CD4-positive, CD25-positive, alpha-beta regulatory T cell (primary cell): Measurements from ENCODE around the gene AIFM1. TPM values are rescaled to one million over a fixed set of nuclear protein-coding genes. Genes with fewer than 3 reads are reported as not detected.

ENCODE experiments used
- ATAC-seq, 2 donors: fragments of 150-1000 bp; cut with Tn5 transposase; one replicate each; pipeline ENCODE4 v1.10.0; 2021; ENCODE audit warnings: low read depth in 2 of 2, moderate number of reproducible peaks in 2 of 2, moderate library complexity in 1 of 2
- DNase-seq, 3 donors: peaks; one replicate each; pipeline versions ENCODE4 v3.0.0 to v3.0.0-alpha.2; 2012 to 2022; ENCODE audit warnings: mixed read lengths in 1 of 3
- H3K27ac ChIP-seq: one replicate; pipeline ENCODE4 v1.7.0; 2013; ENCODE audit warnings: mild to moderate bottlenecking, low read length; ENCODE audit not compliant: insufficient read depth, poor library complexity, severe bottlenecking
- H3K27me3 ChIP-seq: one replicate; pipeline ENCODE4 v1.7.0; 2013; ENCODE audit warnings: low read length; ENCODE audit not compliant: control insufficient read depth, insufficient read depth
- H3K36me3 ChIP-seq: one replicate; pipeline ENCODE4 v1.7.0; 2013; ENCODE audit warnings: mild to moderate bottlenecking, low read length, moderate library complexity; ENCODE audit not compliant: control insufficient read depth, insufficient read depth
- H3K4me1 ChIP-seq: 2 replicates; pipeline ENCODE4 v1.7.0; 2013; ENCODE audit warnings: mild to moderate bottlenecking, low read length; ENCODE audit not compliant: insufficient read depth, control insufficient read depth, poor library complexity, severe bottlenecking
- H3K4me3 ChIP-seq: one replicate; pipeline ENCODE4 v1.7.0; 2013; ENCODE audit warnings: low read depth, mild to moderate bottlenecking, low read length, moderate library complexity
- H3K9me3 ChIP-seq, 2 experiments: 1 replicate in 1 of 2; 2 replicates in 1 of 2; pipeline ENCODE4 v1.7.0; 2013; ENCODE audit warnings: low read length in 2 of 2, mild to moderate bottlenecking in 1 of 2, moderate library complexity in 1 of 2; ENCODE audit not compliant: control insufficient read depth in 2 of 2
- H3K27ac Mint-ChIP-seq, 3 donors: one replicate each; pipeline ENCODE4 v1.8.0; 2020 to 2022; ENCODE audit warnings: mild to moderate bottlenecking in 3 of 3, mixed read lengths in 3 of 3, moderate library complexity in 2 of 3
- H3K27me3 Mint-ChIP-seq: one replicate; pipeline ENCODE4 v1.8.0; 2022; ENCODE audit warnings: mild to moderate bottlenecking, mixed read lengths
- H3K36me3 Mint-ChIP-seq: one replicate; pipeline ENCODE4 v1.8.0; 2020; ENCODE audit warnings: mixed read lengths
- H3K4me1 Mint-ChIP-seq, 4 donors: one replicate each; pipeline ENCODE4 v1.8.0; 2020 to 2022; ENCODE audit warnings: mixed read lengths in 4 of 4, mild to moderate bottlenecking in 1 of 4
- H3K4me3 Mint-ChIP-seq, 4 donors: one replicate each; pipeline ENCODE4 v1.8.0; 2020 to 2022; ENCODE audit warnings: mild to moderate bottlenecking in 4 of 4, mixed read lengths in 4 of 4, moderate library complexity in 3 of 4
- H3K9me3 Mint-ChIP-seq, 7 donors: one replicate each; pipeline ENCODE4 v1.8.0; 2020 to 2022; ENCODE audit warnings: mixed read lengths in 7 of 7, mild to moderate bottlenecking in 3 of 7, moderate library complexity in 2 of 7
- polyA plus RNA-seq, 4 donors: library from polyadenylated mRNA; unstranded; fragments of 300-500 nt; fragmentation: Illumina TruSeq; gene quantifications; one replicate each; pipeline ENCODE4 v1.2.3, GENCODE V29; 2021
- total RNA-seq: library from RNA; stranded (reverse); gene quantifications from one replicate; pipeline ENCODE4 v1.2.3, GENCODE V29; 2022

AIFM1 gene
- total and polyA plus RNA-seq, 5 donors from 2014 or later, result 19.3 to 32.0 (median 28.0) TPM

GRCh38 chrX:130095249-130096030 lies 70.2 kb downstream of the AIFM1 start:
- peaks cover 1% of the 10 kb centered on the region for H3K36me3 Mint-ChIP-seq
- H3K9me3 Mint-ChIP-seq, result no peaks in the 10 kb centered on the region
- H3K27me3 ChIP-seq, result no peaks in the 10 kb centered on the region
- no peak overlapping the region for H3K4me3 ChIP-seq
- no peak for ATAC-seq
- H3K4me1 ChIP-seq, result peaks cover 86% of the 10 kb centered on the region
- H3K27ac ChIP-seq, result peak overlapping the region; percentile 51
- DNase-seq, result no peak
- no peaks in the 10 kb centered on the region for H3K9me3 ChIP-seq
- H3K4me3 Mint-ChIP-seq, result peak overlapping the region; percentile 12 to 85 (median 39)
- H3K27me3 Mint-ChIP-seq, result no peaks in the 10 kb centered on the region
- no peaks in the 10 kb centered on the region for H3K36me3 ChIP-seq
- peak overlapping the region; percentile 71 to 78 (median 75) for H3K27ac Mint-ChIP-seq
- peaks cover 4 to 86% (median 35%) of the 10 kb centered on the region in 4 donors for H3K4me1 Mint-ChIP-seq

GRCh38 chrX:130094696-130095095 lies 70.9 kb downstream of the AIFM1 start:
- Histone ChIP-seq H3K4me1 (peaks cover 82% of the 10 kb centered on the region), H3K9me3 (no peaks in the 10 kb centered on the region), H3K4me3 (no peak overlapping the region), H3K36me3 (no peaks in the 10 kb centered on the region), H3K27me3 (no peaks in the 10 kb centered on the region), H3K27ac (peak overlapping the region; percentile 51)
- DNase-seq, result no peak
- Mint-ChIP-seq H3K4me1 (peaks cover 4 to 85% (median 34%) of the 10 kb centered on the region in 4 donors), H3K9me3 (no peaks in the 10 kb centered on the region), H3K36me3 (peaks cover 3% of the 10 kb centered on the region), H3K4me3 (peak overlapping the region in 3 of 4 donors; percentile 12 to 50 (median 28)), H3K27ac (peak overlapping the region in 2 of 3 donors; percentile 75 to 78), H3K27me3 (no peaks in the 10 kb centered on the region)
- ATAC-seq, result no peak

GRCh38 chrX:130093271-130093670 lies 72.4 kb downstream of the AIFM1 start:
- peak overlapping the region; percentile 57 for H3K27ac ChIP-seq
- H3K27ac Mint-ChIP-seq, result peak overlapping the region in 2 of 3 donors; percentile 80 to 89

GRCh38 chrX:130091980-130092522 lies 73.6 kb downstream of the AIFM1 start:
- Histone ChIP-seq H3K4me1 (peaks cover 76% of the 10 kb centered on the region), H3K27ac (peak overlapping the region; percentile 78), H3K9me3 (no peaks in the 10 kb centered on the region), H3K27me3 (no peaks in the 10 kb centered on the region), H3K36me3 (no peaks in the 10 kb centered on the region), H3K4me3 (peak overlapping the region; percentile 68)
- H3K9me3 Mint-ChIP-seq, result no peaks in the 10 kb centered on the region
- H3K4me1 Mint-ChIP-seq, result peaks cover 4 to 85% (median 34%) of the 10 kb centered on the region in 4 donors
- peak overlapping the region; percentile 80 to 91 (median 88) for H3K4me3 Mint-ChIP-seq
- H3K27ac Mint-ChIP-seq, result peak overlapping the region; percentile 89 to 98 (median 91)
- DNase-seq (peak; percentile 74 to 96 (median 87)), ATAC-seq (peak; percentile 97 to 98)
- no peaks in the 10 kb centered on the region for H3K27me3 Mint-ChIP-seq
- H3K36me3 Mint-ChIP-seq, result peaks cover 3% of the 10 kb centered on the region

More at GRCh38 chrX:130093271-130093670, 72.4 kb downstream of the AIFM1 start:
- H3K9me3 Mint-ChIP-seq, result no peaks in the 10 kb centered on the region
- Histone ChIP-seq H3K4me1 (peaks cover 76% of the 10 kb centered on the region), H3K9me3 (no peaks in the 10 kb centered on the region), H3K27me3 (no peaks in the 10 kb centered on the region), H3K36me3 (no peaks in the 10 kb centered on the region), H3K4me3 (no peak overlapping the region)
- peaks cover 3% of the 10 kb centered on the region for H3K36me3 Mint-ChIP-seq
- no peak for DNase-seq
- no peaks in the 10 kb centered on the region for H3K27me3 Mint-ChIP-seq
- peak overlapping the region in 2 of 4 donors; percentile 17 to 57 for H3K4me3 Mint-ChIP-seq
- no peak for ATAC-seq
- peaks cover 4 to 84% (median 34%) of the 10 kb centered on the region in 4 donors for H3K4me1 Mint-ChIP-seq

GRCh38 chrX:130090364-130090763 lies 75.3 kb downstream of the AIFM1 start:
- no peak overlapping the region for H3K27ac ChIP-seq
- H3K9me3 ChIP-seq, result no peaks in the 10 kb centered on the region
- peaks cover 82% of the 10 kb centered on the region for H3K4me1 ChIP-seq
- H3K4me3 ChIP-seq, result no peak overlapping the region
- Mint-ChIP-seq H3K4me1 (peaks cover 4 to 85% (median 29%) of the 10 kb centered on the region in 4 donors), H3K27me3 (no peaks in the 10 kb centered on the region), H3K27ac (peak overlapping the region; percentile 55 to 97 (median 86)), H3K36me3 (peaks cover 3% of the 10 kb centered on the region), H3K4me3 (peak overlapping the region; percentile 19 to 85 (median 68)), H3K9me3 (no peaks in the 10 kb centered on the region)
- H3K36me3 ChIP-seq, result no peaks in the 10 kb centered on the region
- DNase-seq (no peak), ATAC-seq (no peak)
- no peaks in the 10 kb centered on the region for H3K27me3 ChIP-seq

- H3K27me3 ChIP-seq, result no peaks in the 10 kb centered on the region
- ATAC-seq, result peak; percentile 63 to 67
- H3K27ac ChIP-seq, result peak overlapping the region; percentile 76
- no peaks in the 10 kb centered on the region for H3K9me3 Mint-ChIP-seq
- peak overlapping the region; percentile 91 to 94 (median 92) for H3K4me3 Mint-ChIP-seq
- H3K4me1 ChIP-seq, result peaks cover 84% of the 10 kb centered on the region
- no peaks in the 10 kb centered on the region for H3K27me3 Mint-ChIP-seq
- peaks cover 3% of the 10 kb centered on the region for H3K36me3 Mint-ChIP-seq
- H3K4me1 Mint-ChIP-seq, result peaks cover 0 to 86% (median 24%) of the 10 kb centered on the region in 4 donors
- H3K36me3 ChIP-seq, result no peaks in the 10 kb centered on the region
- H3K4me3 ChIP-seq, result peak overlapping the region; percentile 90
- no peaks in the 10 kb centered on the region for H3K9me3 ChIP-seq
- peak; percentile 56 to 89 (median 76) for DNase-seq
- H3K27ac Mint-ChIP-seq, result peak overlapping the region; percentile 88 to 92 (median 92)
Observed at GRCh38 chrX:130086447-130087206, 79.0 kb downstream of the AIFM1 start.
